ENCODE data around the gene AURKAIP1. TPM values are rescaled to one million over a fixed set of nuclear protein-coding genes. Genes with fewer than 3 reads are reported as not detected.

Gene AURKAIP1
- polyA plus RNA-seq, 1 donor from 2014 or later: 104 TPM

DNA sequence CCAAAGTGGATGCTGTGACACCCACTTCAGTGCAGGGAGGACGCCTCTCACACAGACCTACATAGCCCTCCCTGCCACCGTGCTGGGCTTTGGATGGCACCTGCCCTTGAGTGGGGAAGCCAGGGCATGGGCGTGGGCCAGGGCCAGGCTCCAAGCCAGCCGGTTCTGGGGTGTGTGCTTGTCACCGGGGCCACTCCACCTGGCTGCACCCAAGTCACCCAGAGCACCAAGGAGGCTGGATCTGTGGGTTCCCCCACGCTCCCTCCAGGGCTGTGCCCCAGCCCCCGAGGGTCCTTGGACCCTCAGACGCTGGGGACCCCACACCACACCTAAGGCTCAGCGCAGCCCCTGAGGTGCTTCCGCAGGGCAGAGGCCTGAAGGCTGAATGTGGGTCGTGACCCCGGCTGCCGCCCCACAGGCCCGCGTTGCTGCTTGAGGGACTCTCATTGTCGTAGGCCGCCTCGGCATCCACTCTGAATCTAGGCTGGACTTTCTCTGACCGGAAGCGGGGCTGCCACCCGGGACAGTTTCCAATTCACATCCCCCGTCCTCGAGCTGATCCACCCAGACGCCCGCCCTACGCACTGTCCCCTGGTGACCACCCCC, 18.1 kb downstream of the AURKAIP1 start:
- H3K9me2 ChIP-seq (ENCODE audit: insufficient read depth, low read length): no peaks in the 10 kb centered on the region
- H3K27ac ChIP-seq (ENCODE audit: low read length): no peak overlapping the region
- no peak overlapping the region for H3K9ac ChIP-seq (ENCODE audit: low read length)
- H4K20me1 ChIP-seq (ENCODE audit: insufficient read depth): no peaks in the 10 kb centered on the region
- H3F3A ChIP-seq (ENCODE audit: insufficient read depth, low read length, poor library complexity, severe bottlenecking): no peaks in the 10 kb centered on the region
- TF ChIP-seq POLR2AphosphoS5 (IDR thresholded peaks at IDR 0.05) (no peak), RAD21 (conservative IDR thresholded peaks at IDR 0.05) (no peak), EZH2 (IDR thresholded peaks at IDR 0.05; ENCODE audit: borderline replicate concordance, insufficient read depth, low read length, poor library complexity, severe bottlenecking) (no peak), SMC3 (conservative IDR thresholded peaks at IDR 0.05; ENCODE audit: poor library complexity) (no peak), MXI1 (conservative IDR thresholded peaks at IDR 0.05; ENCODE audit: poor library complexity, severe bottlenecking) (no peak), EP300 (conservative IDR thresholded peaks at IDR 0.05; ENCODE audit: poor library complexity, severe bottlenecking) (no peak), TAF1 (IDR thresholded peaks at IDR 0.05; ENCODE audit: low read depth) (no peak)
- TF ChIP-seq, protein P1, sequence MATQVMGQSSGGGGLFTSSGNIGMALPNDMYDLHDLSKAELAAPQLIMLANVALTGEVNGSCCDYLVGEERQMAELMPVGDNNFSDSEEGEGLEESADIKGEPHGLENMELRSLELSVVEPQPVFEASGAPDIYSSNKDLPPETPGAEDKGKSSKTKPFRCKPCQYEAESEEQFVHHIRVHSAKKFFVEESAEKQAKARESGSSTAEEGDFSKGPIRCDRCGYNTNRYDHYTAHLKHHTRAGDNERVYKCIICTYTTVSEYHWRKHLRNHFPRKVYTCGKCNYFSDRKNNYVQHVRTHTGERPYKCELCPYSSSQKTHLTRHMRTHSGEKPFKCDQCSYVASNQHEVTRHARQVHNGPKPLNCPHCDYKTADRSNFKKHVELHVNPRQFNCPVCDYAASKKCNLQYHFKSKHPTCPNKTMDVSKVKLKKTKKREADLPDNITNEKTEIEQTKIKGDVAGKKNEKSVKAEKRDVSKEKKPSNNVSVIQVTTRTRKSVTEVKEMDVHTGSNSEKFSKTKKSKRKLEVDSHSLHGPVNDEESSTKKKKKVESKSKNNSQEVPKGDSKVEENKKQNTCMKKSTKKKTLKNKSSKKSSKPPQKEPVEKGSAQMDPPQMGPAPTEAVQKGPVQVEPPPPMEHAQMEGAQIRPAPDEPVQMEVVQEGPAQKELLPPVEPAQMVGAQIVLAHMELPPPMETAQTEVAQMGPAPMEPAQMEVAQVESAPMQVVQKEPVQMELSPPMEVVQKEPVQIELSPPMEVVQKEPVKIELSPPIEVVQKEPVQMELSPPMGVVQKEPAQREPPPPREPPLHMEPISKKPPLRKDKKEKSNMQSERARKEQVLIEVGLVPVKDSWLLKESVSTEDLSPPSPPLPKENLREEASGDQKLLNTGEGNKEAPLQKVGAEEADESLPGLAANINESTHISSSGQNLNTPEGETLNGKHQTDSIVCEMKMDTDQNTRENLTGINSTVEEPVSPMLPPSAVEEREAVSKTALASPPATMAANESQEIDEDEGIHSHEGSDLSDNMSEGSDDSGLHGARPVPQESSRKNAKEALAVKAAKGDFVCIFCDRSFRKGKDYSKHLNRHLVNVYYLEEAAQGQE (IDR thresholded peaks at IDR 0.05; ENCODE audit: borderline replicate concordance): no peak
- TF ChIP-seq, protein P2, sequence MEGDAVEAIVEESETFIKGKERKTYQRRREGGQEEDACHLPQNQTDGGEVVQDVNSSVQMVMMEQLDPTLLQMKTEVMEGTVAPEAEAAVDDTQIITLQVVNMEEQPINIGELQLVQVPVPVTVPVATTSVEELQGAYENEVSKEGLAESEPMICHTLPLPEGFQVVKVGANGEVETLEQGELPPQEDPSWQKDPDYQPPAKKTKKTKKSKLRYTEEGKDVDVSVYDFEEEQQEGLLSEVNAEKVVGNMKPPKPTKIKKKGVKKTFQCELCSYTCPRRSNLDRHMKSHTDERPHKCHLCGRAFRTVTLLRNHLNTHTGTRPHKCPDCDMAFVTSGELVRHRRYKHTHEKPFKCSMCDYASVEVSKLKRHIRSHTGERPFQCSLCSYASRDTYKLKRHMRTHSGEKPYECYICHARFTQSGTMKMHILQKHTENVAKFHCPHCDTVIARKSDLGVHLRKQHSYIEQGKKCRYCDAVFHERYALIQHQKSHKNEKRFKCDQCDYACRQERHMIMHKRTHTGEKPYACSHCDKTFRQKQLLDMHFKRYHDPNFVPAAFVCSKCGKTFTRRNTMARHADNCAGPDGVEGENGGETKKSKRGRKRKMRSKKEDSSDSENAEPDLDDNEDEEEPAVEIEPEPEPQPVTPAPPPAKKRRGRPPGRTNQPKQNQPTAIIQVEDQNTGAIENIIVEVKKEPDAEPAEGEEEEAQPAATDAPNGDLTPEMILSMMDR (IDR thresholded peaks at IDR 0.05; ENCODE audit: poor library complexity, severe bottlenecking): no peak
- H3K9me3 ChIP-seq (ENCODE audit: low read length): no peaks in the 10 kb centered on the region
- no peak overlapping the region for H3K4me2 ChIP-seq (ENCODE audit: low read length)
- no peaks in the 10 kb centered on the region for H3K36me3 ChIP-seq (ENCODE audit: insufficient read depth, low read length)
- H2AFZ ChIP-seq (ENCODE audit: low read depth, low read length): no peak overlapping the region
- H3K79me2 ChIP-seq (replicated peaks; ENCODE audit: insufficient read depth, low read length): no peaks in the 10 kb centered on the region
- peaks cover 26% of the 10 kb centered on the region for H3K27me3 ChIP-seq (ENCODE audit: insufficient read depth, low read depth, low read length)
- no peak overlapping the region for H3K4me3 ChIP-seq (ENCODE audit: low read length)

DNA sequence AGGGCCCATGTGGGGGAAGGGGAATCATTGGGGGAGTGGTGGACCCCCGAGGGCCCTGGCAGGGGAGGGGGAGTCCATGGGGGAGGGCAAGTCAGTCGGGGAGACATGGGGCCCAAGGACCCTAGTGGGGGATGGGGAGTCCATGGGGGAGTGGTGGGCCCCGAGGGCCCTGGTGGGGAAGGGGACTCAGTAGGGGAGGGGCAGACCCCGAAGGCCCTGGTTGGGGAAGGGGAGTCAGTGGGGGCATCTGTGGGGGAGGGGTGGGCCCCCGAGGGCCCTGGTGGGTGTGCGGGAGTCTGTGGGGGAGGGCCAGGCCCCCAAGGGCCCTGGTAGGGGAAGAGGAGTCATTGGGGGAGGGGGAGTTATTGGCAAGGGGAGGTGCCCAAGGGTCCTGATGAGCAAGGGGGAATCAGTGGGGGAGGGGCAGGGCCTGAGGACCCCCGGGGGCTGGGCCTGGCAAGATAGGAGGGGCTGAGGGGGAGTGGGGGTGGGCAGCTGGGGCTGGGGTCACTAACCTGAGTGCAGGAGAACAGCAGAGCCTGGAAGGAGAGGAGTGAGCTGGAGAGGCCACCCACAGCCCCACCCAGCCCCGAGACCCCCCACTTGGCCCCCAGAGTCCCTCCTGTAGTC, 18.7 kb downstream of the AURKAIP1 start:
- H3K9ac ChIP-seq (ENCODE audit: low read length): no peak overlapping the region
- H3K4me2 ChIP-seq (ENCODE audit: low read length): no peak overlapping the region
- H3K27me3 ChIP-seq (ENCODE audit: insufficient read depth, low read depth, low read length): peaks cover 26% of the 10 kb centered on the region
- H3K4me3 ChIP-seq (ENCODE audit: low read length): no peak overlapping the region
- no peak overlapping the region for H3K27ac ChIP-seq (ENCODE audit: low read length)
- H3F3A ChIP-seq (ENCODE audit: insufficient read depth, low read length, poor library complexity, severe bottlenecking): no peaks in the 10 kb centered on the region
- no peak overlapping the region for H2AFZ ChIP-seq (ENCODE audit: low read depth, low read length)
- no peaks in the 10 kb centered on the region for H3K79me2 ChIP-seq (replicated peaks; ENCODE audit: insufficient read depth, low read length)
- H3K9me2 ChIP-seq (ENCODE audit: insufficient read depth, low read length): no peaks in the 10 kb centered on the region
- no peaks in the 10 kb centered on the region for H4K20me1 ChIP-seq (ENCODE audit: insufficient read depth)
- H3K9me3 ChIP-seq (ENCODE audit: low read length): no peaks in the 10 kb centered on the region
- TF ChIP-seq EZH2 (IDR thresholded peaks at IDR 0.05; ENCODE audit: borderline replicate concordance, insufficient read depth, low read length, poor library complexity, severe bottlenecking): no peak
- no peak for TF ChIP-seq MXI1 (conservative IDR thresholded peaks at IDR 0.05; ENCODE audit: poor library complexity, severe bottlenecking)
- TF ChIP-seq EP300 (conservative IDR thresholded peaks at IDR 0.05; ENCODE audit: poor library complexity, severe bottlenecking): no peak
- TF ChIP-seq RAD21 (conservative IDR thresholded peaks at IDR 0.05): no peak
- TF ChIP-seq TAF1 (IDR thresholded peaks at IDR 0.05; ENCODE audit: low read depth): no peak
- TF ChIP-seq, protein P1 (IDR thresholded peaks at IDR 0.05; ENCODE audit: borderline replicate concordance): no peak
- no peak for TF ChIP-seq POLR2AphosphoS5 (IDR thresholded peaks at IDR 0.05)
- TF ChIP-seq, protein P2 (IDR thresholded peaks at IDR 0.05; ENCODE audit: poor library complexity, severe bottlenecking): no peak
- no peak for TF ChIP-seq SMC3 (conservative IDR thresholded peaks at IDR 0.05; ENCODE audit: poor library complexity)
- no peaks in the 10 kb centered on the region for H3K36me3 ChIP-seq (ENCODE audit: insufficient read depth, low read length)

Measured in neural cell (in vitro differentiated cells).